Right cardiac atrium (tissue), 5 donors: ENCODE results near the gene HCN4. TPM values are rescaled to one million over a fixed set of nuclear protein-coding genes. Genes with fewer than 3 reads are reported as not detected.

Experiments used
- ATAC-seq, 2 donors: fragments of 200-7000 bp; cut with Tn5 transposase; one replicate each; pipeline versions ENCODE4 v1.8.0 to v1.9.1; 2020; ENCODE audit warnings: moderate library complexity in 2 of 2, mild to moderate bottlenecking in 1 of 2
- DNase-seq, 3 donors: peaks; one replicate each; pipeline ENCODE4 v3.0.0-alpha.2; 2020
- H3K27ac ChIP-seq: one replicate; pipeline ENCODE4 v1.5.1; 2013; ENCODE audit warnings: mild to moderate bottlenecking, low read length, control low read depth, moderate library complexity
- H3K27me3 ChIP-seq: one replicate; pipeline ENCODE4 v1.6.1; 2013; ENCODE audit not compliant: control insufficient read depth, insufficient read depth
- H3K4me1 ChIP-seq: one replicate; pipeline ENCODE4 v1.6.1; 2013; ENCODE audit warnings: low read length; ENCODE audit not compliant: control insufficient read depth, insufficient read depth
- H3K4me3 ChIP-seq: one replicate; pipeline ENCODE4 v1.5.1; 2013; ENCODE audit warnings: low read length, control low read depth
- H3K9me3 ChIP-seq: one replicate; pipeline ENCODE4 v1.6.1; 2013; ENCODE audit warnings: low read length; ENCODE audit not compliant: control insufficient read depth
- WGBS: extraction: QIAGEN DNeasy Blood & Tissue Kit; methylation state at CpG from one replicate; pipeline ENCODE4 v1.1.7; 2013; 5-methylcytosine and 5-hydroxymethylcytosine counted together
- intact Hi-C, 4 donors: fragments of 100-400 bp; cut with DNase I; formaldehyde crosslinking; loops; one replicate each; pipeline versions ENCODE4 v1.11.0 to v1.14.0; 2022 to 2023
- polyA plus RNA-seq: library from polyadenylated mRNA; stranded (reverse); fragments of 200-250 nt; gene quantifications from one replicate; pipeline ENCODE4 v1.2.3, GENCODE V29; 2013
- total RNA-seq, 4 donors: library from RNA; stranded (reverse); fragmentation: NEBNext Ultra II Directional; extraction: Animal tissue kit (Norgen Biotek cat#: 25700); gene quantifications; one replicate each; pipeline ENCODE4 v1.2.1, GENCODE V29; 2021
- donor health status: healthy with polysubstance abuse.
- donor health status: DM: no; HTN: yes; CAD: no.
- donor health status: DM: no; HTN: no; CAD: no.
- donor health status: DM: no; HTN: yes; CAD: no; lungs with severe emphysema.
- donor health status: DM: yes; HTN: yes; CAD: no.

The HCN4 gene
- total and polyA plus RNA-seq, 5 donors: 25.7 to 61.7 (median 46.2) TPM

GRCh38 chr15:73287019-73287418 lies 81.7 kb downstream of the HCN4 start:
- intact Hi-C loops: loop anchor here in 1 of 4 donors (10.0 kb wide), 1 partner anchor 408 kb away; no protein-coding TSS in a partner anchor
- Histone ChIP-seq H3K4me1 (no peaks in the 10 kb centered on the region), H3K27ac (no peak overlapping the region), H3K9me3 (no peaks in the 10 kb centered on the region), H3K4me3 (no peak overlapping the region), H3K27me3 (no peaks in the 10 kb centered on the region)
- ATAC-seq: no peak
- no peak for DNase-seq
- WGBS: 69% methylated on average over 1 of the region's 1 CpG

GRCh38 chr15:73286311-73286710 lies 82.4 kb downstream of the HCN4 start:
- Histone ChIP-seq H3K4me1 (no peaks in the 10 kb centered on the region), H3K4me3 (no peak overlapping the region), H3K9me3 (no peaks in the 10 kb centered on the region), H3K27ac (no peak overlapping the region), H3K27me3 (no peaks in the 10 kb centered on the region)
- WGBS: 75% methylated on average over 2 of the region's 2 CpGs
- intact Hi-C loops: loop anchor here in 1 of 4 donors (10.0 kb wide), 1 partner anchor 408 kb away; no protein-coding TSS in a partner anchor
- ATAC-seq (no peak), DNase-seq (no peak)

DNA sequence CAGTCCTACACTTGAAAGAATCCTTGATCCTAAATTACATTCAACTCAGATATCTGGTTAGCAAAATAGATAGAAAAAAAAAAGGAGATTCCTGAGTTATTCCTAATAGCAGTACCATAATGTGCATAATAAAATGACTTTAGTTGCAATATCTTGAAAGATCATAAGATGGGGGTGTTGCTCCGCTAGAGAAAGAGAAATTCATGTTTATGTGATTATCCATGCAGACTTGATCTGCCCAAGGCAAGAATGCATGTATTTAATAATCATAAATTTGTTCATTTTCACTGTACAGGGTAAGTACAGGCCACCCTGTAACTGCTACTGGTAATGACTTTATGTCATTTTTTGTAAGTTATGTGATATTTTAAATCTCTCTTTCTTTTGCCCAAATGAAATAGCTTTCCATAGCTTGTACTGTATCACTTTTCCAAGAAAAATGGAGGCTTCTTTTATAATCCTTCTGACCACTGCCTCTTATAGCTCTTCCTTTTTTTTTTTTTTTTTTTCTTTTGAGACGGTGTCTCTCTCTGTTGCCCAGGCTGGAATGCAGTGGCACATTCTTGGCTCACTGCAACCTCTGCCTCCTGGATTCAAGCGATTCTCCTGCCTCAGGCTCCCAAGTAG lies 84.6 kb downstream of the HCN4 start:
- no peak for ATAC-seq
- no peak for DNase-seq
- Histone ChIP-seq H3K4me1 (no peaks in the 10 kb centered on the region), H3K27me3 (no peaks in the 10 kb centered on the region), H3K9me3 (no peaks in the 10 kb centered on the region), H3K4me3 (no peak overlapping the region), H3K27ac (no peak overlapping the region)
- 66% methylated on average over 3 of the region's 3 CpGs for WGBS
- intact Hi-C loops: loop anchor here in 1 of 4 donors (10.0 kb wide), 1 partner anchor 411 kb away; no protein-coding TSS in a partner anchor

GRCh38 chr15:73283366-73283962 lies 85.3 kb downstream of the HCN4 start:
- DNase-seq: peak in 2 of 3 donors; percentile 49 to 57
- intact Hi-C loops: loop anchor here in 1 of 4 donors (10.0 kb wide), 1 partner anchor 411 kb away; no protein-coding TSS in a partner anchor
- Histone ChIP-seq H3K27ac (peak overlapping the region; percentile 19), H3K27me3 (no peaks in the 10 kb centered on the region), H3K4me1 (no peaks in the 10 kb centered on the region), H3K9me3 (no peaks in the 10 kb centered on the region), H3K4me3 (no peak overlapping the region)
- WGBS: 76% methylated on average over 2 of the region's 2 CpGs
- peak; percentile 75 to 81 for ATAC-seq

DNA sequence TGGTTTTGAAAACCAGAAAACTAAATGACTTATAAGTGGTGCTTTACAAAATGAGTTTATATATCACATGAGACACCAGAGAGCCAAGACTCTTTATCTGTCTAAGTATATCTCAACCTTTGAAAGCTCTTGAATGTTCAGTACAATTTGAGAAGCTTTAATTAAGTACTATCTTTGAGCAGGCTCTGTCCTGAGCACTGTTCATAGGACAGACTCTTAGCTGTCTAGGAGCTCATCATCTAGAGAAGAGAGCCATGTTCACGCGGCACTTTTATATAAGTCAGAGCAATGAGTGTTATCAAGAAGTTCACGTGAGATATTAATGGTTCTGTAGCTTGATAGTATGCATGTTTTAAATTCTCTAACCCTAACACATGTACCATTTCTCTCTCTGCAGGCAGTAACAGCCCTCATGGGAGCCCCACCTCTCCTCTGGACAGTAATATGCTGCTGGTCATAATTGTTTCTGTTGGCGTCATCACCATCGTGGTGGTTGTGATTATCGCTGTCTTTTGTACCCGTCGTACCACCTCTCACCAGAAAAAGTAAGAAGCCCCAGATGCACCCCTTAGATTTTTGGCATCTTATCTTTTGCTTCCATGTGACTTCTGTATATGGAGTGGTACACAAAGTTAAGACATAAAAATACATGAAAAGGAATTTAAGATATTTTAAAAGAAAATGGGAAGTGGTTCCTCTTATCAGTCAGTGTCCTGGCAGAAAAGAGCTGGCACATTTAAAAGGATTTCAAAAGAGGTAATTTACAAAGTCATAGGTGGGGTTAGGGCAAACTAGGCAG lies 86.0 kb downstream of the HCN4 start:
- Histone ChIP-seq H3K27me3 (no peaks in the 10 kb centered on the region), H3K27ac (peak overlapping the region; percentile 33), H3K4me3 (no peak overlapping the region), H3K9me3 (no peaks in the 10 kb centered on the region), H3K4me1 (no peaks in the 10 kb centered on the region)
- ATAC-seq: peak; percentile 77 to 83
- WGBS: 63% methylated on average over 8 of the region's 8 CpGs
- no peak for DNase-seq
- intact Hi-C loops: loop anchor here in 1 of 4 donors (10.0 kb wide), 1 partner anchor 412 kb away; no protein-coding TSS in a partner anchor

- no peaks in the 10 kb centered on the region for H3K27me3 ChIP-seq
- H3K4me1 ChIP-seq: no peaks in the 10 kb centered on the region
- intact Hi-C loops: no loop called here
- no peak overlapping the region for H3K27ac ChIP-seq
- DNase-seq (no peak), ATAC-seq (no peak)
- no peak overlapping the region for H3K4me3 ChIP-seq
- H3K9me3 ChIP-seq: no peaks in the 10 kb centered on the region
Observed at GRCh38 chr15:73275862-73276261, 92.9 kb downstream of the HCN4 start.

- Histone ChIP-seq H3K4me3 (no peak overlapping the region), H3K27ac (no peak overlapping the region), H3K9me3 (no peaks in the 10 kb centered on the region), H3K4me1 (no peaks in the 10 kb centered on the region), H3K27me3 (no peaks in the 10 kb centered on the region)
- DNase-seq (peak in 2 of 3 donors; percentile 22 to 44), ATAC-seq (peak; percentile 75 to 91)
- WGBS: 37% methylated on average over 5 of the region's 5 CpGs
- intact Hi-C loops: loop anchor here in 1 of 4 donors (1.0 kb wide), 1 partner anchor 32 kb away; no protein-coding TSS in a partner anchor
Observed at GRCh38 chr15:73273181-73274002, 95.4 kb downstream of the HCN4 start.

DNA sequence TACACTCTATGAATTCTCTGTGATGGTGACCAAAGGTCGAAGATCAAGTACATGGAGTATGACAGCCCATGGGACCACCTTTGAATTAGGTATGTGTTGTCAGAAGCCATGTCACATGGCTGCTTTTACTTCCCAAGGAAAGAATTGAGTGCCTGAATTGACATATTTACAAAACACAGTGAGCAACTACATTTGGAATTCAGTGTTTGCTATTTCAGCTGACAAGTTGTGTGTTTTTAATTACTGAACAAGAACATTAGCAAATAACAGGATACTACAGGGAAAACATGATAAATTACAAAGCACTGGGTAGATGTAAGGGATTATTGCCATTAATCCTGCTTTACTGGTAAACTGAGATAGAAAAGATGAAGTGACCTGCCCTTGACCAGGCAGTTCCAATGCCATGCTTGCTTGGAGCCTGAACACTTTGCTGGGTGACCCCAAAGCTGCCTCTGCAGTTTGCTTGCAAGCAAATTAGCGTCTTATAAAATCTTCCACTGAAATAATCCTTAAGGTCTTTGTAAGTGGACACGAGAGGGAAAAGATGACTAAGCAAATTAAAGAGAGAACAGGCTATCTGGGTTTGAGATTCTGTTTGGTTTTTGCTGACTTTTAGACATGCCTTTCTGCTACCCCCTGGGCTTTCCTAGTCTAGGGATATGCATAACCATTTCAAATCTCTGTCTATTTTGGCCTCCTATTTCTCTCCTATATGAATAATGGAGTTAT lies 98.2 kb downstream of the HCN4 start:
- 82% methylated on average over 3 of the region's 3 CpGs for WGBS
- DNase-seq: no peak
- intact Hi-C loops: no loop called here
- no peak for ATAC-seq
- no peak overlapping the region for H3K4me3 ChIP-seq
- H3K27me3 ChIP-seq: no peaks in the 10 kb centered on the region
- H3K4me1 ChIP-seq: no peaks in the 10 kb centered on the region
- no peaks in the 10 kb centered on the region for H3K9me3 ChIP-seq
- no peak overlapping the region for H3K27ac ChIP-seq
